Gastrocnemius medialis (tissue), 4 donors: ENCODE data around the gene EXPH5.

Source experiments
- POLR2A ChIP-seq, 2 donors: fragments of 450-650 bp; IDR thresholded peaks; one replicate each; pipeline ENCODE4 v1.6.1; 2017; ENCODE audit warnings: antibody characterized with exemption in 2 of 2, mild to moderate bottlenecking in 2 of 2, moderate library complexity in 2 of 2
- TF ChIP-seq, protein P1 (sequence below), 5 experiments: fragments of 450-650 bp in 3 of 5; fragments of 200-600 bp in 2 of 5; sonication (generic) in 2 of 5; IDR thresholded peaks in 4 of 5; conservative IDR thresholded peaks in 1 of 5; 1 replicate in 4 of 5; 2 replicates in 1 of 5; pipeline ENCODE4 v1.5.1; 2016 to 2019; ENCODE audit warnings: antibody characterized with exemption in 5 of 5, mild to moderate bottlenecking in 3 of 5, moderate library complexity in 3 of 5

DNA sequence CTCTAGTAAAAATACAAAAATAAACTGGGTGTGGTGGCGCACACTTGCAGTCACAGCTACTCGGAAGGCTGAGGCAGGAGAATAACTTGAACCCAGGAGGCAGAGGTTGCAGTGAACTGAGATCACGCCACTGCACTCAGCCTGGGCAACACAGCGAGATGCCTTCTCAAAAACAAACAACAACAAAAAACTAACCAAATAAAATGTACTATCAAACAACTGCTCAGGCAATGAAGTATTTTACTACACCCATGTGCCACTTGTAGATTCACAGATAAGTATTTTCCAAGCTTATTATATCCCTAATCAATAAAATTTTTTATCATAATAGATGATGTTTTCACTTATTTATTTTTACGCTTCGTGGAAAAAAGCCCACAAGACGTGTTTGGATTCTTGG is 127.2 kb downstream of the EXPH5 start:
- TF ChIP-seq POLR2A (IDR thresholded peaks at IDR 0.05): no peak
- TF ChIP-seq, protein P1, sequence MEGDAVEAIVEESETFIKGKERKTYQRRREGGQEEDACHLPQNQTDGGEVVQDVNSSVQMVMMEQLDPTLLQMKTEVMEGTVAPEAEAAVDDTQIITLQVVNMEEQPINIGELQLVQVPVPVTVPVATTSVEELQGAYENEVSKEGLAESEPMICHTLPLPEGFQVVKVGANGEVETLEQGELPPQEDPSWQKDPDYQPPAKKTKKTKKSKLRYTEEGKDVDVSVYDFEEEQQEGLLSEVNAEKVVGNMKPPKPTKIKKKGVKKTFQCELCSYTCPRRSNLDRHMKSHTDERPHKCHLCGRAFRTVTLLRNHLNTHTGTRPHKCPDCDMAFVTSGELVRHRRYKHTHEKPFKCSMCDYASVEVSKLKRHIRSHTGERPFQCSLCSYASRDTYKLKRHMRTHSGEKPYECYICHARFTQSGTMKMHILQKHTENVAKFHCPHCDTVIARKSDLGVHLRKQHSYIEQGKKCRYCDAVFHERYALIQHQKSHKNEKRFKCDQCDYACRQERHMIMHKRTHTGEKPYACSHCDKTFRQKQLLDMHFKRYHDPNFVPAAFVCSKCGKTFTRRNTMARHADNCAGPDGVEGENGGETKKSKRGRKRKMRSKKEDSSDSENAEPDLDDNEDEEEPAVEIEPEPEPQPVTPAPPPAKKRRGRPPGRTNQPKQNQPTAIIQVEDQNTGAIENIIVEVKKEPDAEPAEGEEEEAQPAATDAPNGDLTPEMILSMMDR (IDR thresholded peaks at IDR 0.05 in 4 of 5, conservative IDR thresholded peaks at IDR 0.05 in 1 of 5): no peak
